Activated naive CD8-positive, alpha-beta T cell treated with anti-CD3 and anti-CD28 coated beads, Interleukin-2, amount 50 U/mL, for 24 hours (primary cell): ENCODE measurements around the gene ELOF1.

Experiments used
- ATAC-seq: fragments of 150-1000 bp; cut with Tn5 transposase; one replicate; pipeline ENCODE4 v1.10.0; 2021
- DNase-seq: peaks from one replicate; pipeline ENCODE4 v3.0.0; 2021
- H3K27ac Mint-ChIP-seq: one replicate; pipeline ENCODE4 v1.8.0; 2021; ENCODE audit warnings: mild to moderate bottlenecking, mixed read lengths
- H3K27me3 Mint-ChIP-seq: one replicate; pipeline ENCODE4 v1.8.0; 2021; ENCODE audit warnings: mixed read lengths
- H3K36me3 Mint-ChIP-seq: one replicate; pipeline ENCODE4 v1.8.0; 2021; ENCODE audit warnings: low read depth, mixed read lengths
- H3K4me1 Mint-ChIP-seq: one replicate; pipeline ENCODE4 v1.8.0; 2021; ENCODE audit warnings: mixed read lengths
- H3K4me3 Mint-ChIP-seq: one replicate; pipeline ENCODE4 v1.8.0; 2021; ENCODE audit warnings: mild to moderate bottlenecking, moderate library complexity, mixed read lengths
- H3K9me3 Mint-ChIP-seq: one replicate; pipeline ENCODE4 v1.8.0; 2021; ENCODE audit warnings: mixed read lengths

The ELOF1 gene

GRCh38 chr19:11555246-11555645 is 3.8 kb downstream of the ELOF1 start:
- no peaks in the 10 kb centered on the region for H3K9me3 Mint-ChIP-seq
- peak overlapping the region; percentile 17 for H3K27ac Mint-ChIP-seq
- H3K4me1 Mint-ChIP-seq: peaks cover 39% of the 10 kb centered on the region
- H3K36me3 Mint-ChIP-seq: peaks cover 10% of the 10 kb centered on the region
- ATAC-seq: no peak
- no peaks in the 10 kb centered on the region for H3K27me3 Mint-ChIP-seq
- DNase-seq: no peak
- H3K4me3 Mint-ChIP-seq: no peak overlapping the region

GRCh38 chr19:11554160-11554559 is 4.9 kb downstream of the ELOF1 start:
- no peak overlapping the region for H3K4me3 Mint-ChIP-seq
- ATAC-seq (no peak), DNase-seq (no peak)
- H3K4me1 Mint-ChIP-seq: peaks cover 33% of the 10 kb centered on the region
- no peaks in the 10 kb centered on the region for H3K27me3 Mint-ChIP-seq
- peaks cover 10% of the 10 kb centered on the region for H3K36me3 Mint-ChIP-seq
- H3K9me3 Mint-ChIP-seq: no peaks in the 10 kb centered on the region
- peak overlapping the region; percentile 18 for H3K27ac Mint-ChIP-seq

GRCh38 chr19:11552666-11553372 is 6.2 kb downstream of the ELOF1 start:
- Mint-ChIP-seq H3K9me3 (no peaks in the 10 kb centered on the region), H3K36me3 (peaks cover 8% of the 10 kb centered on the region), H3K27me3 (no peaks in the 10 kb centered on the region), H3K27ac (no peak overlapping the region), H3K4me1 (peaks cover 25% of the 10 kb centered on the region), H3K4me3 (no peak overlapping the region)
- DNase-seq (no peak), ATAC-seq (no peak)

- Mint-ChIP-seq H3K27ac (no peak overlapping the region), H3K4me3 (no peak overlapping the region), H3K27me3 (no peaks in the 10 kb centered on the region), H3K36me3 (peaks cover 8% of the 10 kb centered on the region), H3K4me1 (peaks cover 16% of the 10 kb centered on the region), H3K9me3 (no peaks in the 10 kb centered on the region)
- DNase-seq: peak; percentile 39
- no peak for ATAC-seq
Measured at GRCh38 chr19:11551603-11552235, 7.3 kb downstream of the ELOF1 start.

- Mint-ChIP-seq H3K4me3 (no peak overlapping the region), H3K27me3 (no peaks in the 10 kb centered on the region), H3K9me3 (no peaks in the 10 kb centered on the region)
Measured at GRCh38 chr19:11550265-11550664, 8.8 kb downstream of the ELOF1 start.

GRCh38 chr19:11549386-11549953 is 9.6 kb downstream of the ELOF1 start:
- DNase-seq: no peak
- Mint-ChIP-seq H3K4me3 (no peak overlapping the region), H3K27me3 (peaks cover 2% of the 10 kb centered on the region), H3K27ac (no peak overlapping the region), H3K36me3 (peaks cover 3% of the 10 kb centered on the region), H3K4me1 (peaks cover 5% of the 10 kb centered on the region), H3K9me3 (no peaks in the 10 kb centered on the region)
- no peak for ATAC-seq

More at GRCh38 chr19:11550265-11550664, 8.8 kb downstream of the ELOF1 start:
- peaks cover 7% of the 10 kb centered on the region for H3K4me1 Mint-ChIP-seq
- peaks cover 3% of the 10 kb centered on the region for H3K36me3 Mint-ChIP-seq
- DNase-seq: no peak
- ATAC-seq: no peak
- no peak overlapping the region for H3K27ac Mint-ChIP-seq

- peaks cover 2% of the 10 kb centered on the region for H3K27me3 Mint-ChIP-seq
- no peaks in the 10 kb centered on the region for H3K4me1 Mint-ChIP-seq
- no peak overlapping the region for H3K27ac Mint-ChIP-seq
- H3K4me3 Mint-ChIP-seq: no peak overlapping the region
- DNase-seq: no peak
- H3K36me3 Mint-ChIP-seq: no peaks in the 10 kb centered on the region
- H3K9me3 Mint-ChIP-seq: no peaks in the 10 kb centered on the region
- no peak for ATAC-seq
Measured at GRCh38 chr19:11547929-11548700, 10.9 kb downstream of the ELOF1 start.

- ATAC-seq: no peak
- H3K4me3 Mint-ChIP-seq: no peak overlapping the region
- H3K27me3 Mint-ChIP-seq: peaks cover 28% of the 10 kb centered on the region
- no peak for DNase-seq
- no peaks in the 10 kb centered on the region for H3K36me3 Mint-ChIP-seq
- no peak overlapping the region for H3K27ac Mint-ChIP-seq
- H3K9me3 Mint-ChIP-seq: no peaks in the 10 kb centered on the region
- peaks cover 3% of the 10 kb centered on the region for H3K4me1 Mint-ChIP-seq
Measured at GRCh38 chr19:11541238-11541637, 17.8 kb downstream of the ELOF1 start.

- Mint-ChIP-seq H3K9me3 (no peaks in the 10 kb centered on the region), H3K27me3 (peaks cover 28% of the 10 kb centered on the region), H3K36me3 (no peaks in the 10 kb centered on the region), H3K27ac (no peak overlapping the region), H3K4me1 (peaks cover 6% of the 10 kb centered on the region), H3K4me3 (no peak overlapping the region)
- DNase-seq: no peak
- ATAC-seq: no peak
Measured at GRCh38 chr19:11540645-11541044, 18.4 kb downstream of the ELOF1 start.

GRCh38 chr19:11539495-11540365 is 19.3 kb downstream of the ELOF1 start:
- Mint-ChIP-seq H3K9me3 (no peaks in the 10 kb centered on the region), H3K4me1 (peaks cover 10% of the 10 kb centered on the region), H3K27me3 (peaks cover 28% of the 10 kb centered on the region), H3K4me3 (no peak overlapping the region), H3K27ac (no peak overlapping the region), H3K36me3 (no peaks in the 10 kb centered on the region)
- no peak for ATAC-seq
- no peak for DNase-seq

- DNase-seq (no peak), ATAC-seq (no peak)
- Mint-ChIP-seq H3K4me1 (peaks cover 13% of the 10 kb centered on the region), H3K27me3 (peaks cover 30% of the 10 kb centered on the region), H3K36me3 (no peaks in the 10 kb centered on the region), H3K27ac (no peak within 1 kb of the TSS), H3K9me3 (no peaks in the 10 kb centered on the region), H3K4me3 (no peak within 1 kb of the TSS)
Measured at GRCh38 chr19:11538232-11539036, 20.6 kb downstream of the ELOF1 start, which contains the start of gene CNN1. Gene CNN1 (plus strand): TSS chr19:11538851. CDS start chr19:11538928, 77 bp downstream.

- Mint-ChIP-seq H3K27ac (peak overlapping the region; percentile 39), H3K36me3 (no peaks in the 10 kb centered on the region), H3K9me3 (no peaks in the 10 kb centered on the region), H3K27me3 (peaks cover 22% of the 10 kb centered on the region), H3K4me1 (peaks cover 27% of the 10 kb centered on the region), H3K4me3 (peak overlapping the region; percentile 16)
- peak; percentile 95 for DNase-seq
- ATAC-seq: peak; percentile 68
Measured at GRCh38 chr19:11535792-11536595, 23.0 kb downstream of the ELOF1 start.

- ATAC-seq (no peak), DNase-seq (no peak)
- H3K36me3 Mint-ChIP-seq: no peaks in the 10 kb centered on the region
- no peak overlapping the region for H3K27ac Mint-ChIP-seq
- H3K4me1 Mint-ChIP-seq: peaks cover 29% of the 10 kb centered on the region
- no peak overlapping the region for H3K4me3 Mint-ChIP-seq
- H3K27me3 Mint-ChIP-seq: peaks cover 17% of the 10 kb centered on the region
- H3K9me3 Mint-ChIP-seq: no peaks in the 10 kb centered on the region
Measured at GRCh38 chr19:11534948-11535347, 24.1 kb downstream of the ELOF1 start.
